DMS153 treated with DMSO at 0.1 percent for 48 hours (cell line): ENCODE results near the gene NRAP.
"Not testable (repeated sequence)": the region's sequence is repeated elsewhere in the genome, so short reads cannot be mapped to it uniquely, and the experiment has no call there.

Experiments
- DNase-seq: peaks from one replicate; lab custom pipeline; 2025; ENCODE audit not compliant: unreplicated experiment; lab: John Stamatoyannopoulos, UW

Gene NRAP

DNA sequence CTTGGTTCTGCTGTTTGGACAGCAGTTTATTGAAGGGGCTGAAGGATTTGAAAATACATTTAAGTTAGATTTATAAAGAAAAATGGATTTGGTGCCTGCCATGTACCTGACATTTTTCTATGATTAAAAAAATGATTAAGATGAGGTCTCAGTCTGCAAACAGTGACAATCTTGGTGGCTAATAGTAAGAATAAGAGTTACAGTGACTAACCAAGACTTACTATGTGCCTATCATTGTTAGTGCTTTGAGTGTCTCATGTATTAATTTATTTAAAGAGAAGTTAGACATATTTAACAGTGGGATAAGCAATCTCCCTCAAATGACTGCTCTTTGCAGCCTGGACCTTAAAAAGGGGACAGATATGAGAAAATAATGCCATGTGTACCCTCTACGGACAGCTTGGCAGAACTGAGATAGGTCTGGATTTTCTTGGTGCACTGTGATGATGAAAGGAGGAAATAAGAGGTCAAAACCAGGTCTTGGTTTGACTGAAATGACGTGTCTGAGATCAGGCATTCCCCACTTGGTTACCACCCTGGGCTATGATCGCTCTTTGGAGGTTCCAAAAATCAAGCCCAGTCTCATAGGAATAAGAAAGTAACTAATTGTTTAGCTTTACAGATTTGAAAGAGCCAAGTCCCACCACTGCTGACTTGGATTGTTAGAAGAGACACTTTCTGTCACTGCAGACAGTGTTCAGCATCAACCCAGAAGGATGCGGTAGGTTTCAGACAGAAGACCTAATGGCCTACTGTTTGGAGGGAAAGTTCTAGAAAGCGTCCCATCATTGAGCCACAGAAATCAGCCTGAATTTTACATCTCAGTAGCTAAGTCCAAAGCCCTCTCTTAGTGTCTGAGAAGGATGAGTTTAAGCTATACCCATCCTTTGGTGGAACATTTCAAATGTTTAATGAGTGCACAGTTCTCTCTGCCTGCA, 18.0 kb upstream of the NRAP start:
- DNase-seq: no peak

DNA sequence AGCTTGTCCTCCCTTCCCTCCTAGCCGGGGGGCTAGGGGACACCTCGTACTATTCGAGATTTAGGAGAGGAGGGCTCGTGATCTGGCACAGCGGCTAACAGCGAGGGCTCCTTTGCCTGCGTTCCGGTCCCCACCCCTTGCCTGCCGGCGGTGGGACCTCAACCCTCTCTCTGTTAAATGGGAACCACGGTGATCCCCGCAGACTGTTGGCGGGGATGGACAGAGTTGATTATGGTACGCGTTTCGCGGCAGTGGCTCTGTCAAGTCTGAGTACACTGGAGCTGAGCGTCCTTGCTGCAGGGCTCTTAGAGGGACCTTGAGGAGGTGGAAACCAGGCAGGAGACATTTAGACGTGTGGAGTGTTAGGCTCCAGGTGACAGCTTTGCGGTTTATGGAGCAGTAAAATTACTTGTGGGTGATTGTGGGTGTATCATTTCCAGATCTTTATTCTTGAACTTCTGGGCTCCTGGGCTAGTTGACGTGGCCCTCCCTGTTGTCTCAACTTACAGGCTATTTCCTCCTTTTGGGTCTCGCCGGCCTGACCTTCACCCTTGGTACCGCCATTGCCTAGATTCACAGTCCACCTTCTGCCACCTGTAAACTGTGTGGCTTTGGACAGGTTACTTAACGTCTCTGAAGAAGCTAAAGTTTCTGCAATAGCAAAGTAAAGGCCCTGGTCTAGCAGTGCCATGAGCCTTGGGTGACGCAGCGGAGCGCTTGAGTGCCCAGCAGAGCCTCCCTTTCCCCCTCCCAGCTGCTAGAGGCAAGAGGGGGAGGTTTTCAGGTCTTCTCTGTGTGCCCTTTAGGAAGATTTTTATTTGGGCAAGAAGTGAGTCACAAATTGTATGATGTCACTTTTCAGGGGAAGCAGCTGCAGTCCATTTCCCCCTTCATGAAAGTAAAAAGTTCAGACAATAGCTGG, 16.6 kb upstream of the NRAP start:
- peak; percentile 23 for DNase-seq

DNA sequence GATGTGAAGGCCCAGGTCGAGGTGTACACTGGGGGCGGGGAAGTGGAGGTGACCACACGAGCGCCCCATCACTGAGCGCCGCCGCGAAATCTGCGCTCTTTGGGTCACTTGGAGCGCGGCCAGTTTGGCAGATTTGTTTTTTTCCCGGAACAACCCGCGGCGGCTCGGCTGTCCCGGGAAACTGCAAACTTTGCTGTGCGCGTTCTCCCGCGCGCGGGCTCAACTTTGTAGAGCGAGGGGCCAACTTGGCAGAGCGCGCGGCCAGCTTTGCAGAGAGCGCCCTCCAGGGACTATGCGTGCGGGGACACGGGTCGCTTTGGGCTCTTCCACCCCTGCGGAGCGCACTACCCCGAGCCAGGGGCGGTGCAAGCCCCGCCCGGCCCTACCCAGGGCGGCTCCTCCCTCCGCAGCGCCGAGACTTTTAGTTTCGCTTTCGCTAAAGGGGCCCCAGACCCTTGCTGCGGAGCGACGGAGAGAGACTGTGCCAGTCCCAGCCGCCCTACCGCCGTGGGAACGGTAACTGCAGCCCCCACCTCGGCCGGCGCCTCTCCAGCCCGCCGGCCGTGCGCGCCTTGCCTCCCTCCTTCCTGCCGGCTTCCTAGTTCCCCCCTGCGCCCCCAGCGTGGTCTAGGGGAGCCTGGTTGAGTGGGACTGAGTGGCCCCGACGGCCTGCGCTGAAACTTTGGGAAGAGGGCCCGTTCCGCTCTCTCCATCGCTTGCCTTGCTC, 15.8 kb upstream of the NRAP start, which contains the start of gene CASP7:
Gene CASP7, plus strand, starts transcription at position 450 of the 727 bp plus-strand sequence. CDS start 17,582 bp downstream, outside the sequence.
- peak; percentile 33 for DNase-seq

DNA sequence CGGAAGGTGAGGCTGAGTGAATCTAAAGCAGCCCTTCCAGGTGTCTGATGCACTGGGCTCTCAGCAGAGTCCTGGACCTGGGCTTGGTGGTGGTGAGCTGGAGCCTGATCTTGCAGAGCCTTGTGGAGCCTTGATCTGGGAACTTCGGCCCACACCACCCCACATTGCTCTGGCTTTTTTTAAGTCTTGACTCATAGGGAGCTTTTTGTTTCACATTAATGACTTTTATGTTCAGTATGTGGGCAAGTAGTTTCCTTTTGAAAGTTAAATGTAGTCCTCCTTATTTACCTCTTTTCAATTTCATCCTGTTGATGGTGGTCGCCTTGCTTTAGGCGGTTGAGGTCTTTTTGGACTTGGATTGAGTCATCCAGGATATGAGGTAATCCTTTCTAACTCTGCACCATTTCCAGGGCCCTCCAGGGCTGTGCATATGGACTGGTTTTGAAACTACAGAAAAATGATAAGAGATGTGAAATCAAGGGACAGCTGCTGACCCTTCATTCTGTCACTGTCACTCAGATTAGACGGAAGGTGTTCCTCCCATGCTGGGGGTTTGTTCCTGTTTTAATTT, 2.9 kb upstream of the NRAP start:
- no peak for DNase-seq

DNA sequence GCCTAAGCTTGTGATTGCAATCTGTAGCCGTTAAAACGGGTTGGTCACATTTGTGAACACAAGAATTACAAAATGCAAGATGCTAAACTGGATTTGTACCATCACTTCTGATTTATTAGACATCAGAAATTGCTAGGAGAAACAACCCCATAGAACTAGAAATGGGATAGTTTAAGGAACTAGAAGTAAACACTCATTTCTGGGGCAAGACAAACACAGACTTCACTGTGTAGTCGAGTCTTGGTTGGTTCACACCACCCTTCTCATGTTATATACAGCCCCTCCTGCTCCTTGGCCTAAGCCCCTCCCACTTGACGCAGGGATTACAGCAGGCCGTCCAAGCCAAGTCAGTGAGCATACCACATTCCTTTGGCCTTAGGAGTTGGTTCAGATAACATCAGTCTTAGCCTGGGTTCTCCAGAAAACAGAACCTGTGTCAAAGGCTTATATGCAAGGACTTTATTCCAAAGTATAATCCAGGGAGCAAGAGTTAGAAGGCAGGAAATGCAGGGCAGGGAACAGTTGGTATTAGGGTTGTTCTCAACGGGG, 2.0 kb upstream of the NRAP start:
- no peak for DNase-seq

DNA sequence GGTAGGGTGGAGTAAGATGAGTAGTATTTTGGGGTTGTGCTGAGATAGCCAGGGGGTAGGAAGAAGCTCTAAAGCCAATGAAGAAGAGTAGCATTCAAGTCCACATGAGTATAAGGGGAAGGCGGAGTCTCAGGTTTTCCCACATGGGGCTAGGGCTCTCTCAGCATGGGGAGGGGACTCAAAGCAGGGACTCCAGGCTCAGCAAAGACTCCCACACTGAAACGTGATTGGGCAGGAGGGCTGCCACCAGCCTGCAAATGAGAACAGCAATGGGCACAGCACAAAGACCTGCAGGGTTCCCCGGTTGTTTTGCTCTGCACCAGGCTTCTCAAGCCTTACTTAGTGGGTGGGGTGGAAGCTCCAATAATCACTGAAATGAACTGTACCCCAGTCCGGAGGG, 1.5 kb upstream of the NRAP start:
- no peak for DNase-seq

DNA sequence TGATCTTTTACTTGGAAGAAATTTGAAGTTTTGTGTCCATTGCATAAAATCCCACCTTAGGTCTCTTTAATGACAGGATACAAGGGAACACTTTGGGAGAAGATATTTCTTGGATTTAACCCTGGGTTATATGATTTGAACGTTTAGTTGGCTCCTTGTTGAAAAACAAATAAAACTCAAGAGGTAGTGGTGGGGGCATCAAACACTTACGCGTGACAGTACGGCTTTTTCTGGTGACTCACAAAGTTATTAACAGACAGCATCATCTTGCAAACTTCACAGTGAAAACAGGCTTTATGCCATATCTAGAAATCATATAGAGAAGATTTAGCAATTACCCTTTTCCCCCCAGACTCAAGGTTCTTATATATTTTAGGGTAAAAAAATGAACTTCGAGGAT, 699 bp downstream of the NRAP start:
- no peak for DNase-seq

DNA sequence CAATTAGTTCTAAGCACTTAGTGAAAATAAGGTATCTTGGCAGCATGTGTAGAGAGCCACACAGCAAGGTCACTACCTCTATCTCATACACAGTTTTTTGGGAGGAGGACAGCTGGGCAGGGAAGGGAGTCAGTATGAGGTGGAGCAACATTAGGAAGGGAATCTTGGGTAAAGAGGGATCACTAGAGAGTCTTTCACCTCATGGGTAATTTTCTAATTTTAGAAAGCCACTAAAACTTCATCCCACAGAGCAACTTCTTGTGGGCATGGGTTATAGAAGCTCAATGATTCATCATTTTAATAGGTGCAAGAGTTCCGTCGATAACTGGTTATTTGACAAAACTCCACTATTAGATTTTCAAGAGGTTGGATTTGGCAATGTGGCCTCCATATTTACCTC, 2.5 kb downstream of the NRAP start:
- DNase-seq: no peak

DNA sequence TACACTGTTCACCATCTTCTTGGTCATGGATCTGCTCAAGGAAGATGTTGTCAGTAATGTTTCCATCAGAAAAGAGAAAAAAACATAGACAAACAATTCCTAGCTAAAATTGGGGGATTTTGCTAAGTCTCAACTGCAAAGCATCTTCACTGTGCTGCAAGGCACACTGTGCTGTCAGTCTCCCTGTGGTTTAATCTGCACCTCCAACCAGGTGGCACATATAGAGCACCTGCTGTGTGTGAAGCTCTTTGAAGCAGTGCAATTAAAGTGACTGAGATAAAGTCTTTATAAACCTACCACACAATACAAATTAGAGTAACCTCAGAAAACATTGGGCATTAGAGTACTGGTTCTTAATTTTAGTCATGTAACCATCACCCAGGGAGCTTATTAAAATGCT, 6.3 kb downstream of the NRAP start:
- no peak for DNase-seq

DNA sequence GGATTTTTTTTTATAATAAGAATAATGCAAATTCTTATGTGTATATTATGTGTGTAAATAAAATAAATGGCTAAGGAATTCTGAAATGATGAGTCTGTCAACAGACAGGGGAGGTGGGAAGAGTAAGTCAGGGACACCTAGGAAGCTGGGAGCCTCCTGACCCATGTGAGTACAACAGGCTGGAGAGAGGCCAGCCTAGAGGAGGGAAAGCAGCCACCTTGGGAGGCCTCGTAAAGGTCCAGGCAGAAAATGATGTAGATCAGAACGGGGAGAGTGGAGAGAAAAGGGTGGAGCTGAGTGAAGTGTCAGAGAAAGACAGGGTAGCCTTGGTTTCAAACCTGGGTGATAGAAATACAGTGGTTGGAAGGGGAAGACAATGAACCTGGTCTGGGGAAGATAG, 6.9 kb downstream of the NRAP start:
- DNase-seq: no peak

DNA sequence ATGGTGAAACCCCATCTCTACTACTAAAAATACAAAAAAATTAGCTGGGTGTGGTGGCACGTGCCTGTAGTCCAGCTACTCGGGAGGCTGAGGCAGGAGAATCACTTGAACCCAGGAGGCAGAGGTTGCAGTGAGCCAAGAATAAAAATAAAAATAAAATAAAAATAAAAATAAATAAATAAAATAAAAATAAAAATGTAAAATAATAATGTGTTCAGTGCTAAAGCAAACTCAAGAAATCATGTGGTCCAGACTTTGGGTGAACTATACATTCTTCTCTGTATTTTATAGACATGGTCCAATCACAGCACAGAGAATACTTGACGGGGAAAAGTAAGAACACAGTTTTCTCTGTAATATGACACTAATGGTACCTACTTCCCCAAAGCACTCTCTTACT, 11.4 kb downstream of the NRAP start:
- not testable (repeated sequence) for DNase-seq

DNA sequence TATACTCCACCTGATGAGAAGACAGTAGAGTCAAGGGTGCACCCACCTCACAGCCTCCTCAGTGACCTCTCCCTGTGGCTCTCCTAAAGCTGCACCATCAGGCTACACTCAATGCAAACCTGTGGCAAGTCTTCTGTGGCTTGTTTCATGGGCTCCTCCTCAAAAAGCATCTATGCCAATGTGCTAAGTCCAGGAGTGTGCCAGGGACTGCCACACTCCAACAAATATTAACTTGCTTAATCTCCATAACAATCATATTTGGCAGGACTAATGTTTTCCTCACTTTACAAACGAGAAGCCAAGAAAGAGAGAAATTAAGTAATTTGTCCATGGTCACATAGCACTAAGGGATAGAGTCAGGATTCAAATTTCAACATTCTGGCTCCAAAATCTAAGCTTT, 11.9 kb downstream of the NRAP start:
- DNase-seq: no peak

DNA sequence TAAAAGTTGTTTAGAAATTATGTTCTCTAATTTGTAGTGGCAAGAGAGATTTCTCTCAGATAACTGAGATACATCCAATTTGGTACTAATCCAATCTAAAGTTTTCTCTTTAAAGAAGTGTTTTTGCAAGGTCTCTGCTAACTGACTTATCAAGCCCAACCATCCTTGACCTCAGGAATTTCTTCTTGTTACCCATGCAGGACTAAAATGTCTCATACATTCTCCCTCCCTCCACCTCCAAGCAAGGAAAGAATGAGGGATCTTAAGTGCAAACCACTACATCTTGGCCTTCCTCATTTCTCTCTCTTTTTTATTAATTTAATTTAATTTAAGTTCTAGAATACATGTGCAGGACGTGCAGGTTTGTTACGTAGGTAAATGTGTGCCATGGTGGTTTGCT, 12.8 kb downstream of the NRAP start:
- DNase-seq: no peak

DNA sequence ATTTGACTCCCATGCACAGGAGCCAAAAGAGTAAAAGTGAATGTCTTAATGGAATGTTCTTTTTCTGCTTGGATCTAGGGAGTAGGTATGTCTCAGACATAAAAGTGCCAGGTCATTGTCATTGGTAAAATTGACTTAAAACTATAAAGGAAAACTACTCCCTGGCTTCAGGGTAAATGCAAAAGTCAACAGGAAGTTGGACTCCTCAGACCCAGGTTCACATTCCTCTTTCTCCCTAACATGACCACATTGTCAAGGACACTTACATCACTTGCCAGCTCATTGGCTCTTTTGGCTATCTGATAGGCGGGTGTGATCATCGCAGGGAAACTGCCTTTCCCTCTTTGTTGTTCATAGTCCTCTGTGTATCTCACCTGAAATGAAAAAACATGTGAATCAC, 13.7 kb downstream of the NRAP start:
- no peak for DNase-seq

DNA sequence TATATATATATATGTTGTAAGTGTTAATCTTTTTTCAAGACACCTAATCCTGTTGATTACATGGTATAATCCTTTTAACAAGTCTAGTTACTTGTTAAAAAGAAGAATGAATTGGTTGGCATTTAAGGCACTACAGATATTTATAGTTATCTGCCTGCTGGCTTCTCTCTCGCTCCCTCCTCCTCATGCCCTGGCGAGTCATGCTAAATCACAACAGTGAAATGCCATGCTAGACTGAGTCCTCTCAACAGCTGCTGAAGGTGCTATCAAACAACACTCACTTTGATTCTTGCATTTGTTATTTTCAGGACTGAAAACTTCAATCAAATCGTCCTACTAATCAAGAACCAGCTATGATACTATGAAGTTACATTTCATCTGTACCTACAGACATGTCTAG, 15.4 kb downstream of the NRAP start:
- DNase-seq: no peak

DNA sequence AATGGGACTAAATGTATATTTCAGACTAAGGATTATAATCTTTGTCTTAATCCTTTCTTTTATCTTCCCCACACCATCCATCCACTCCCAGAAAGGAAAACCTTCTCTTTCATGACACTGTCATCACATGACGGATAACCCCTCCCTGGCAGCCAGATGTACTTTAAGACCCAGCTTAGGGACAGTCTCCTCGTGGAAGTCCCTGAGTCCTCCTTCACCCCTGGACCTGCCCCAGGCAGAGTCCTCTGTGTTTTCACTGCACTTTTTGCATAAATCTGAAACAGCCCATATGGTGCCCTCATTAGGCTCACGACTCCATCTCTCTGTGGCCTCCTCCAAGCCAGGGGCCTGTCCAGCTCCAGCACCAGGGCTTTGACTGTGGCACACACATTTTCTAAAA, 16.0 kb downstream of the NRAP start:
- DNase-seq: no peak

DNA sequence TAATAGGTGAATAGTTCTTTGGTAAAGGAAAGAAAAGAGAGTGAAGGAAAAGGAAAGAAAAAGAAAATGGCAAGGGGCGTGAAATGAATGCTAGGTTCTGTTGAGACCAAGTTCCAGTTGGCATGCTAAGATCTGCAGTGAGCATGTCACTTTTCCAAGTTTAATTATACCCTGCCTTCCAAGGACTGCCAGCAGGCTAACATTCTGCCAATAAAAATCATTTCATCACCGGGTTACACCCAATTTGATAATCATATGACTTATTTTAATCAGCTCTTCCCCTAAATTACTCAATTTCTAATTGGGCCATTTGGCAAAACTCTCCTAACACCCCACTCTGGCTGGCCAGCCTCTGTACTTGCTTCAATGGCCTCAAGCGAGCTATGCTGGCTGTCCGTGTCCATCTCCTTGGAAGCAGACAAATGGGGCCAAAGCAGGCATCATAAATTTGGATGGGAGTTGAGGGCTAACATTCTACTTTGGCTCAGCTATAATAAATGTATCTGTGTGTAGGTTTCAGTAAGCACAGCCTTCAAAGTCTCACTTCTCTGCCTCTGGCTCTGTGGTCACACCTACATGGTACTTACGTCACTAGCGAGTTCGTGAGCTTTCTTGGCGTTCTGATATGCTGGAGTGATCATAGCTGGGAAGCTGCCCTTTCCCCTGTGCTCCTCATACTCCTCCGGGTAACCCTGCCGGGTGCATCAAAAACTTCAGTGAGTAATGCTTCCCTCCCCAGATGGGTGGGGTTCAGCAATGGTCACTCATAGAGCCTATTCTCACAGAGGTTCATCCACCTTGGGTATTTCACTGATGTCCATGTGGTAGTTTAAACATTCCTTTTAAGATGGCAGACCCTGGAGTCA, 17.3 kb downstream of the NRAP start:
- no peak for DNase-seq

DNA sequence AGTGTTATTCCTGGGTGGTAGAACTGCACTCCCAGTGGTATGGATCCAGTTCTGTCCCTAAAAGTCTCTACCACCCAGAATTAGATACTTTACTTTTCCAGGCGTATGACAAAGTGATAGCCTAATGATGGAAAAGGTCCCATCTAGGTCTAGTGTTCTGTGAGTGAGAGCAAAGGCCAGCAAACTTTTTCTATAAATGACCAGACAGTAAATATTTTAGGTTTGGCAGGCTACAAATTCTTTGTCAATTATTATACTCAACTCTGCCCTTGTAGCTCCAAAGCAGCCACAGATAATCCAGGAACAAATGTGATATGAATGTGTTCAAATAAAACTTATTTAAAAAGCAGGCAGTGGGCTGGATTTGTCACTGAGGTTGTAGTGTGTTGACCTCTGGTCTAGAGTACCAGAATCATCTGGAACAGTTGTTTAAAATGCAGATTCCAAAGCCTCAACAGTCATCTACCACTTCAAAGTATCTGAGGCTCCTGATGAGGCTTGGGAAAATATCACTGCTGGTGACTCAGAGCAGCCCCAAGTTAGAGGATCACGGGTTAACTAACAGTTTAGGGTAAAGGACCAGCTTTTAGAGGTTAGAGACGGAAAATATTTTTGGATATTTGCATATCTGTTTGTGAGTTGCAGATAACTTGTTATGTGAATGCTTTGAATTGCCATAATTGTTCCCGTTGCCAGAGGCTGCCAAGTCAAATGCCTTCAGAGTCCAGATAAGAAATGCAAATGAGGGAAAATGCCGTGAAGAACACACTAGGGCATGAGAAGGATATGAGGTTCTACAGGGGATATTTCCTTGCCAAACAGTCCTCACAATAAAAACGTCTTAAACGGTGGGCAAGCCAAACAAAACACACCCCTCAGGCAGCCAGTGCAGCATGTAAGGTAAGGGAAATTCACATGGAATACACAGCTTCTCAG, 19.4 kb downstream of the NRAP start:
- no peak for DNase-seq

DNA sequence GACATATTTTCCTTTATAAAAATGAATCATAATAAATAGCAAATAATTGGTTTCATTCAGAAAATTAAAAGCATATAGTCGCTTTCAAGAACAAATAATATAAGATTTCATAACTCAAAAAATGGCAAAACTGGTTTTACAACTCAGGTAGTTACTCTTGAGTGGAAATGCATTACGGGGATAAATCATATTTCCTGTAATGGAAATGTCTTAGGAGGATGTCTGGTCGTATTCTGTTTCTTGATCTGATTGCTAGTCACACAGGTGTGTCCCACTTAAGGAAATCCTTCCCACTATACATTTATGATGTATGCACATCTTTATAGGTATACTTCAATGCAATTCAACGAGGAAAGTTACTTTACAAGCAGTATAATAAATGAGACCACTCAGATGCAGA, 20.7 kb downstream of the NRAP start:
- no peak for DNase-seq
